Upper lobe of left lung (tissue), 6 donors: Measurements from ENCODE around the gene PALLD. TPM values are rescaled to one million over a fixed set of nuclear protein-coding genes. Genes with fewer than 3 reads are reported as not detected.
"Not testable (repeated sequence)": the region's sequence is repeated elsewhere in the genome, so short reads cannot be mapped to it uniquely, and the experiment has no call there.

Source experiments
- ATAC-seq, 2 donors: fragments of 200-7000 bp; cut with Tn5 transposase; one replicate each; pipeline ENCODE4 v1.9.1; 2022; ENCODE audit warnings: mild to moderate bottlenecking in 2 of 2, moderate library complexity in 2 of 2; ENCODE audit not compliant: low FRiP score in 2 of 2
- DNase-seq, 2 donors: peaks; one replicate each; pipeline ENCODE4 v3.0.0-alpha.2; 2019 to 2020
- H3K27ac ChIP-seq, 4 donors: fragments of 200-600 bp; sonication (generic); one replicate each; pipeline ENCODE4 v1.5.1; 2016 to 2019
- H3K27me3 ChIP-seq, 4 donors: fragments of 200-600 bp; sonication (generic); one replicate each; pipeline ENCODE4 v1.5.1; 2017 to 2019
- H3K36me3 ChIP-seq, 4 donors: fragments of 200-600 bp; sonication (generic); one replicate each; pipeline ENCODE4 v1.5.1; 2016 to 2019
- H3K4me1 ChIP-seq, 4 donors: fragments of 200-600 bp; sonication (generic); one replicate each; pipeline ENCODE4 v1.5.1; 2018 to 2019
- H3K4me3 ChIP-seq, 4 donors: fragments of 200-600 bp; sonication (generic); one replicate each; pipeline ENCODE4 v1.5.1; 2017 to 2019; ENCODE audit warnings: mild to moderate bottlenecking in 2 of 4, moderate library complexity in 1 of 4
- H3K9me3 ChIP-seq, 4 donors: fragments of 200-600 bp; sonication (generic); one replicate each; pipeline ENCODE4 v1.5.1; 2018 to 2019
- CTCF ChIP-seq, 6 experiments: fragments of 450-650 bp in 4 of 6; fragments of 200-600 bp in 2 of 6; sonication (generic) in 2 of 6; IDR thresholded peaks; one replicate each; pipeline ENCODE4 v1.5.1; 2016 to 2019; ENCODE audit warnings: antibody characterized with exemption in 6 of 6
- EP300 ChIP-seq, 4 donors: sonication (generic); formaldehyde crosslinking; IDR thresholded peaks; one replicate each; pipeline ENCODE4 v1.5.1; 2017; ENCODE audit warnings: antibody characterized with exemption in 4 of 4, control low read depth in 2 of 4
- POLR2A ChIP-seq, 4 donors: fragments of 450-650 bp; IDR thresholded peaks; one replicate each; pipeline ENCODE4 v1.5.1; 2016 to 2017; ENCODE audit warnings: antibody characterized with exemption in 4 of 4, mild to moderate bottlenecking in 2 of 4
- POLR2AphosphoS5 ChIP-seq, 2 donors: sonication (generic); formaldehyde crosslinking; IDR thresholded peaks; one replicate each; pipeline ENCODE4 v1.5.1; 2017; ENCODE audit warnings: antibody characterized with exemption in 2 of 2
- whole genome bisulfite sequencing, 2 donors: methylation state at CpG; one replicate each; pipeline ENCODE4 v1.1.5; 2017 to 2018; 5-methylcytosine and 5-hydroxymethylcytosine counted together
- small RNA-seq, 4 donors: library from RNA; depleted of rRNA; stranded (forward); fragments of <200 nt; gene quantifications; one replicate each; pipeline ENCODE3, GENCODE V24; 2016
- total RNA-seq, 6 donors: library from RNA; depleted of rRNA in 4 of 6; stranded (reverse); fragments of >200 nt in 4 of 6; gene quantifications; one replicate each; pipeline versions ENCODE4 v1.1.0 to v1.2.1, GENCODE V29; 2016 to 2021
- donor health status: DM: no; HTN: no; CAD: no; lungs with moderate emphysema.
- donor health status: DM: no; HTN: yes; CAD: no; lungs with severe emphysema.

Gene PALLD
- total RNA-seq, 6 donors from 2014 or later: 63.9 to 175 (median 134) TPM

- H3K36me3 ChIP-seq: no peaks in the 10 kb centered on the region
- DNase-seq (no peak), ATAC-seq (no peak)
- H3K27ac ChIP-seq: no peak overlapping the region
- no peak overlapping the region for H3K4me3 ChIP-seq
- peaks cover 0 to 11% (median 3%) of the 10 kb centered on the region in 4 donors for H3K9me3 ChIP-seq
- H3K27me3 ChIP-seq: no peaks in the 10 kb centered on the region
- H3K4me1 ChIP-seq: no peaks in the 10 kb centered on the region
- 94 to 100% methylated on average over 3 of the region's 3 CpGs for WGBS, 2 donors
- peak in 1 of 6 experiments; percentile 17 for TF ChIP-seq CTCF (IDR thresholded peaks at IDR 0.05)
- no peak for TF ChIP-seq POLR2A (IDR thresholded peaks at IDR 0.05)
Measured at GRCh38 chr4:168942985-168943384, 446.1 kb downstream of the PALLD start.

GRCh38 chr4:168945291-168945690 lies 448.4 kb downstream of the PALLD start:
- ATAC-seq: no peak
- 71 to 74% methylated on average over 2 of the region's 2 CpGs for WGBS, 2 donors
- Histone ChIP-seq H3K9me3 (no peaks in the 10 kb centered on the region), H3K4me3 (no peak overlapping the region), H3K4me1 (no peaks in the 10 kb centered on the region), H3K27me3 (no peaks in the 10 kb centered on the region), H3K27ac (no peak overlapping the region), H3K36me3 (no peaks in the 10 kb centered on the region)
- DNase-seq: no peak
- TF ChIP-seq POLR2AphosphoS5 (IDR thresholded peaks at IDR 0.05) (no peak), POLR2A (IDR thresholded peaks at IDR 0.05) (no peak), EP300 (IDR thresholded peaks at IDR 0.05) (no peak), CTCF (IDR thresholded peaks at IDR 0.05) (no peak)

GRCh38 chr4:168952821-168953246 lies 456.0 kb downstream of the PALLD start:
- not testable (repeated sequence) for H3K4me3 ChIP-seq, H3K36me3 ChIP-seq, H3K27ac ChIP-seq, H3K9me3 ChIP-seq, ATAC-seq, H3K4me1 ChIP-seq, DNase-seq, H3K27me3 ChIP-seq
- 95% methylated on average over 3 of the region's 3 CpGs; no CpG with 5 or more reads in 1 of the 2 donors for WGBS, 2 donors

- WGBS, 2 donors: 92 to 94% methylated on average over 2 of the region's 2 CpGs
- DNase-seq (no peak), ATAC-seq (no peak)
- no peak for TF ChIP-seq POLR2A (IDR thresholded peaks at IDR 0.05)
- TF ChIP-seq EP300 (IDR thresholded peaks at IDR 0.05): no peak
- no peak overlapping the region for H3K27ac ChIP-seq
- no peaks in the 10 kb centered on the region for H3K36me3 ChIP-seq
- H3K27me3 ChIP-seq: no peaks in the 10 kb centered on the region
- H3K4me1 ChIP-seq: no peaks in the 10 kb centered on the region
- H3K9me3 ChIP-seq: no peaks in the 10 kb centered on the region
- no peak overlapping the region for H3K4me3 ChIP-seq
Measured at GRCh38 chr4:168955674-168956073, 458.8 kb downstream of the PALLD start.

GRCh38 chr4:168960716-168961115 lies 463.9 kb downstream of the PALLD start:
- H3K4me3 ChIP-seq: no peak overlapping the region
- H3K27ac ChIP-seq: no peak overlapping the region
- H3K27me3 ChIP-seq: no peaks in the 10 kb centered on the region
- H3K36me3 ChIP-seq: no peaks in the 10 kb centered on the region
- WGBS, 2 donors: 96 to 98% methylated on average over 5 of the region's 5 CpGs
- no peaks in the 10 kb centered on the region for H3K4me1 ChIP-seq
- DNase-seq (no peak), ATAC-seq (no peak)
- no peaks in the 10 kb centered on the region for H3K9me3 ChIP-seq
- no peak for TF ChIP-seq POLR2AphosphoS5 (IDR thresholded peaks at IDR 0.05)

GRCh38 chr4:168972596-168972995 lies 475.7 kb downstream of the PALLD start:
- Histone ChIP-seq H3K36me3 (peaks cover 5 to 25% (median 15%) of the 10 kb centered on the region in 4 donors), H3K27me3 (no peaks in the 10 kb centered on the region), H3K4me1 (no peaks in the 10 kb centered on the region), H3K4me3 (no peak overlapping the region), H3K27ac (no peak overlapping the region), H3K9me3 (peaks cover 0 to 6% (median 2%) of the 10 kb centered on the region in 4 donors)
- ATAC-seq (no peak), DNase-seq (no peak)
- TF ChIP-seq CTCF (IDR thresholded peaks at IDR 0.05) (no peak), POLR2A (IDR thresholded peaks at IDR 0.05) (no peak), POLR2AphosphoS5 (IDR thresholded peaks at IDR 0.05) (no peak), EP300 (IDR thresholded peaks at IDR 0.05) (no peak)
- WGBS, 2 donors: 89 to 91% methylated on average over 4 of the region's 4 CpGs

Small RNA genes lying within 50 kb of the gene (small RNA-seq; reads per million reads assigned to genes)
- gene RF00432 (0 reads per million in 4 donors), gene RNU6-1336P (0 reads per million in 4 donors), gene RNU6-853P (0 reads per million in 4 donors)

Other genes starting within 250 kb of the PALLD start
- 10 to 100 TPM; 15.7 to 37.5 (median 22.1) TPM for gene DDX60, start 178.3 kb upstream of the PALLD start, total RNA-seq
- gene DDX60L, start 16.6 kb upstream of the PALLD start, total RNA-seq: 10 to 100 TPM; 19.0 to 58.7 (median 30.8) TPM